Measurements from ENCODE around the gene LHX3. TPM values are rescaled to one million over a fixed set of nuclear protein-coding genes. Genes with fewer than 3 reads are reported as not detected.

LHX3 gene
- total and polyA plus RNA-seq, 10 of the 15 experiments (the other 5 are each of a cell fraction or from before 2014, with no cell fraction given), result not detected

- BruUV-seq (replicated peaks), result no TSS peak
- Histone ChIP-seq H2AFZ (ENCODE audit: control insufficient read depth, low read depth, low read length) (no peak overlapping the region), H3K79me2 (ENCODE audit: control insufficient read depth, insufficient read depth, low read length) (peaks cover 5% of the 10 kb centered on the region), H3K4me1 (ENCODE audit: control insufficient read depth, insufficient read depth, low read length) (peaks cover 2% of the 10 kb centered on the region), H3K4me3 (no peak overlapping the region), H3K4me2 (ENCODE audit: control insufficient read depth, insufficient read depth) (no peak overlapping the region), H3K27ac (ENCODE audit: control insufficient read depth, insufficient read depth) (no peak overlapping the region), H3K9ac (ENCODE audit: control insufficient read depth, insufficient read depth, low read length) (no peak overlapping the region), H4K20me1 (ENCODE audit: control insufficient read depth, insufficient read depth) (no peaks in the 10 kb centered on the region), H3K36me3 (ENCODE audit: control insufficient read depth in 2 of 2, insufficient read depth in 2 of 2, low read length in 1 of 2) (peaks cover 5 to 20% of the 10 kb centered on the region in 2 experiments; a peak in 3 of 4 replicates), H3K9me3 (replicated peaks; ENCODE audit: control insufficient read depth, insufficient read depth, low read length) (no peaks in the 10 kb centered on the region), H3K27me3 (replicated peaks in 1 of 2; ENCODE audit: control insufficient read depth in 2 of 2, insufficient read depth in 2 of 2, low read length in 1 of 2) (no peaks in the 10 kb centered on the region)
- RAD21 ChIA-PET (ENCODE audit: unreplicated experiment), result no interaction called here
- DNase-seq (ENCODE audit: low read depth, low spot score) (no peak), ATAC-seq (no peak), FAIRE-seq (no peak)
- TF ChIP-seq, protein P1, sequence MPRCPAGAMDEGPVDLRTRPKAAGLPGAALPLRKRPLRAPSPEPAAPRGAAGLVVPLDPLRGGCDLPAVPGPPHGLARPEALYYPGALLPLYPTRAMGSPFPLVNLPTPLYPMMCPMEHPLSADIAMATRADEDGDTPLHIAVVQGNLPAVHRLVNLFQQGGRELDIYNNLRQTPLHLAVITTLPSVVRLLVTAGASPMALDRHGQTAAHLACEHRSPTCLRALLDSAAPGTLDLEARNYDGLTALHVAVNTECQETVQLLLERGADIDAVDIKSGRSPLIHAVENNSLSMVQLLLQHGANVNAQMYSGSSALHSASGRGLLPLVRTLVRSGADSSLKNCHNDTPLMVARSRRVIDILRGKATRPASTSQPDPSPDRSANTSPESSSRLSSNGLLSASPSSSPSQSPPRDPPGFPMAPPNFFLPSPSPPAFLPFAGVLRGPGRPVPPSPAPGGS (IDR thresholded peaks at IDR 0.05; ENCODE audit: borderline replicate concordance, insufficient read depth, low read depth, low read length, poor library complexity, severe bottlenecking), result no peak
- in situ Hi-C loops (cut with MboI), result no loop called here
- 93% methylated on average over 10 of the region's 10 CpGs for WGBS (ENCODE audit: insufficient coverage, insufficient replicate concordance, low lambda C conversion rate, missing lambda C conversion rate)
- SMC1A ChIA-PET (ENCODE audit: uncharacterized antibody, unreplicated experiment), result no interaction called here
- intact Hi-C loops (cut with micrococcal nuclease; ENCODE audit: unreplicated experiment), result no loop called here
- CTCF ChIA-PET, result no interaction called here
- POLR2A ChIA-PET, result interaction anchor here (0.7 kb wide), 1 partner anchor 9 kb away, joined by 6 read pairs; no protein-coding TSS in a partner anchor
Observed at GRCh38 chr9:136232969-136233368, 28.0 kb upstream of the LHX3 start.

DNA sequence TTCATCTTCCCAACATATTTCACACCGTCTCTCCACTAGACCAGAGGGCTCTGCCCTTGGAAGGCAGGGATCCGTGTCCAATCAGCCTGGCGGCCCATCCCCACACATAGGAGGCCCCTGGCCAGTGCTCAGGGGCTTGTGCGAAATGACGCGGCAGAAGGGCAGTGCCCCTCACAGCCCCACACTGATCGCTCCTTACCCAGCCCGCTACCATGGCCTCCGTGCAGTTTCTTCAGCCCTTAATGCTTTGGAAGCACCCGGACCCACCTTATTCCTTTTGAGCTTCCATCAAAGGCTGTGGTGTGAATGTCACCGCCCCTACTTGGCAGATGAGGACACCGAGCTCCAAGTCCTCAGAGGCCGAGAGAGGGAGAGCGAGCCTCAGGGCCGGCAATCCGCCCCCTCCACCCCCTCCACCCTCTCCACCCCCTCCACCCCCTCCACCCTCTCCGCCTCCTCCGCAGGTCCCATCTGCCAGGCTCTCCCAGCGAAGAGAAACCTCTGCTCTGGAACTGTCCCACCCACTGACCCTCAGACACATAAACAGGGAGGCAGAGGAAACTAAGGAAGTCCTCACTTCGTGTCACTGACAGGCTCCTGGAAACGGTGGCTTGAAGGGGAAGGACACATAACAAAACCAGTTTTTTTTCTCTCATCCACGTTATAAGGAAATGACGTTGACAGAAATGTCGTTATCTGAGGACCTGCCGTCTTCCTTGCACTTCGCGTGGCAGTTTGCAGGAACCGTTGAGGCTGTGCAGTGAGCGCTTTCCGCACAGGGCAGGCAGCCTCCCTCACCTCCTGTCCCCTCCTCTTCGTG is 26.8 kb upstream of the LHX3 start:
- POLR2A ChIA-PET, result no interaction called here
- WGBS (ENCODE audit: insufficient coverage, insufficient replicate concordance, low lambda C conversion rate, missing lambda C conversion rate), result 94% methylated on average over 26 of the region's 31 CpGs
- DNase-seq (ENCODE audit: low read depth, low spot score), result no peak
- H3K4me1 ChIP-seq (ENCODE audit: control insufficient read depth, insufficient read depth, low read length), result no peaks in the 10 kb centered on the region
- no peak for TF ChIP-seq RCOR1 (conservative IDR thresholded peaks at IDR 0.05; ENCODE audit: low read depth, low read length)
- no peak for TF ChIP-seq EZH2 (IDR thresholded peaks at IDR 0.05; ENCODE audit: borderline replicate concordance, control insufficient read depth, low read depth, low read length)
- no peak for TF ChIP-seq CHD1 (IDR thresholded peaks at IDR 0.05; ENCODE audit: low read depth, low read length)
- no peak overlapping the region for H3K27ac ChIP-seq (ENCODE audit: control insufficient read depth, insufficient read depth)
- H4K20me1 ChIP-seq (ENCODE audit: control insufficient read depth, insufficient read depth), result no peaks in the 10 kb centered on the region
- CTCF ChIA-PET, result no interaction called here
- SMC1A ChIA-PET (ENCODE audit: uncharacterized antibody, unreplicated experiment), result no interaction called here
- RAD21 ChIA-PET (ENCODE audit: unreplicated experiment), result interaction anchor here (0.5 kb wide), 1 partner anchor 611 kb away, joined by 3 read pairs; no protein-coding TSS in a partner anchor
- in situ Hi-C loops (cut with MboI) (no loop called here), intact Hi-C loops (cut with micrococcal nuclease; ENCODE audit: unreplicated experiment) (no loop called here)
- H3K4me2 ChIP-seq (ENCODE audit: control insufficient read depth, insufficient read depth), result no peak overlapping the region
- H2AFZ ChIP-seq (ENCODE audit: control insufficient read depth, low read depth, low read length), result no peak overlapping the region
- no peak for ATAC-seq
- peaks cover 6 to 19% of the 10 kb centered on the region in 2 experiments; a peak in 3 of 4 replicates for H3K36me3 ChIP-seq (ENCODE audit: control insufficient read depth in 2 of 2, insufficient read depth in 2 of 2, low read length in 1 of 2)
- no peak for FAIRE-seq
- no peak overlapping the region for H3K4me3 ChIP-seq
- no peaks in the 10 kb centered on the region; the same call in 1 of the 2 replicates for H3K79me2 ChIP-seq (ENCODE audit: control insufficient read depth, insufficient read depth, low read length)
- BruUV-seq (replicated peaks), result no TSS peak
- H3K9ac ChIP-seq (ENCODE audit: control insufficient read depth, insufficient read depth, low read length), result no peak overlapping the region
- H3K27me3 ChIP-seq (replicated peaks in 1 of 2; ENCODE audit: control insufficient read depth in 2 of 2, insufficient read depth in 2 of 2, low read length in 1 of 2), result no peaks in the 10 kb centered on the region
- H3K9me3 ChIP-seq (replicated peaks; ENCODE audit: control insufficient read depth, insufficient read depth, low read length), result no peaks in the 10 kb centered on the region

All from GM12878 (cell line).